Measurements from ENCODE around the gene FGD6.

Gene FGD6

DNA sequence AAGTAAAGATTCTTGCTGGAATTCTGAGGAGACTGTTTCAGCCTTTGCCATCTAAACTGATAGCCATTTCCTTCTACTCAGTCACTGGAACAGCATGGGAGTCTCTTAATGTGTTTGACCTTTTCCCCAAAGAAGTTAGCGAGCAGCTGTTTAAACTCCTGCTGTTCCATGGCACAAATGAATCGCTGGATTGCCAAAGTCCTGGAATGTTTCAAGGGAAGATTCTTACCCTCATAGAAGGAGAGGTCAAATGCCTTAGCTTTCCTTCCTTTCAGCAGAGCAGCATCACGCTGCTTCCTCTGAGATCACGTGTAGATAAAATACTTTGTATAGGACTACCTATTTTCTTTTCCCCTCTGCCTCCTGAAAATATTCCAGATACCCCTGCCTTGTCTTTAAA lies 133.3 kb downstream of the FGD6 start:
- no peak for DNase-seq (ENCODE audit: low read depth)

DNA sequence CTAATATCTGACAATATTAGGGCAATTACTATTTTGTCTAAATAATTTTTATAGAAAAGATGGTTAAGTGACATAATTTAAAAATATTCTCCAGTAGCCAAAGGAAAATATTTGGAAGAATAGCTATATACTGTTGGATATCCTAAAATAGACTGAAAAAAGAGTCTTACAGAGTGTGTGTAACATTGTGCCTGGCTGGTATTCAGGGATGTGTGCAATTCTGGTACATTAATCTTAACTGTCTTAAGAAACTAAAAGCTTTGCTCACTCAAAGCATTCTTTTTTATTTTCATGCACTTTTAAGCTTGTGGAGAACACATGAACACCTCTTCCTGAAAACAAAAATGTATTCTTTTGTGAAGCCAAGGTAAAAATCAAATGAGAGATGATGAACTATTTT lies 133.8 kb downstream of the FGD6 start:
- DNase-seq (ENCODE audit: low read depth): no peak

DNA sequence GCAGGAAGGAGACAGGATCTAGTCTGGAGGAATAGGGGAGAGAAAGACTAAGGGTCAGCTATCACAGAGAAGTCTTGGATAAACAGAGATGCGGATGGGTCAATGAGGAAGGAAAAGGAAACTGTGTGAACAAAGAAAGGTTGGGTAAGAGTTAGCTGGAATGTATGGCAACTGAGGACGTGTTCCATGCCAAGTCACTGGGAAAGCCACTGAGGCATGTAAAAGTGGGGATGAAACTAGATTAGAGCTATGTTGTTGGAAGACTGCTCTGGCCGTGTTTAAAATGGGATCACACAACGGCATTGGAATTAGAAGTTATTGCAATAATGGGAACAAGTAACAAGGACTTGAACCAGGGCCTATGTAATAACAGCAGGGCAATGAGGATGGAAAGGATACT lies 139.9 kb downstream of the FGD6 start:
- no peak for DNase-seq (ENCODE audit: low read depth)

DNA sequence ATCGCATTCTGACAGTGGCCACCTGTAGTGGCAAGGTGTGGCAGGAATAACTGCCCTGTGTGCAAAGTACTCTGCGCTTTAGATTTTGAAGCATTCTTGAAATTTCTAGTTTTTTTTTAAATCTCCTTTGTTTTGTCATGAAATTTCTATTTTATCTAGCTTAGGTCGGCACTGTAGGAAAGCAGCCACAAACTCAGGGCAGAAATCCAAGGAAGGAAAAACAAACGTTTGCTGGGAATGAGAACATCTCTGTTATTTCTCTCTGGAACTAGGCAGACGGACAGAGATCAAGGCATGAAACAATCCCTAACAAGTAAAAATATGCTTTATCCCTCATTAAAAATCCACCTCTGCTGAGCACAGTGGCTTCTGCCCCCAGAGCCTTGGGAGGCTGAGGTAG lies 142.5 kb downstream of the FGD6 start:
- no peak for DNase-seq (ENCODE audit: low read depth)

DNA sequence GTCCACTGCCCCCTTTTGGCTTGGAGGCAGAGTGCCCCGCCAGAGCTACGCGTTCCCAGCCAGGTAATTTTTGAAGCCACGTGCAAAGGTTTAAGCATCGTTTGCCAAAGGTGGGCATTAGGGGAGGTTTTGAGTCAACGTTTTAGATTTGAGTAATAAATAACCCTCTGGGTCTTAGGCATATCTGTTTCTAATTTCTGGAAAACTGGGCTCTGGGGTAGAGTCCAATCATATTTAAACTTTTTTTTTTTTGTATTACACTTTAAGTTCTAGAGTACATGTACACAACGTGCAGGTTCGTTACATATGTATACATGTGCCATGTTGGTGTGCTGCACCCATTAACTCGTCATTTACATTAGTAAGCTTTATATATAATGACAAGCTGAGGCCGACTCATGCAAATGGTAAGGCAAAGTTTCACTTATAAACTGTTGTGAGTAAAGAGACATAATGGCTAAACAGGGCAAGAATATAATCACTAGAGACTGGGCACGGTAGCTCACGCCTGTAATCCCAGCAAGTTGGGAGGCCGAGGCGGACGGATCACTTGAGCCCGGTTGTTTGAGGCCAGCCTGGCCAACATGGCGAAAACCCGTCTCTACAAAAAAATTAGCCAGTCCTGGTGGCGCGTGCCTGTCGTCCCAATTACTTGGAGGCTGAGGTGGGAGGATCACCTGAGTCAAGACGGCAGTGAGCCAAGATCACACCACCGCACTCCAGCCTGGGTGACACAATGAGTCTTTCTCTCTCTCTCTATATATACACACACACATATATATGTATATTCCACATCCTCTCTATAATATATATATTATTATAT lies 143.4 kb downstream of the FGD6 start:
- DNase-seq (ENCODE audit: low read depth): no peak

GRCh38 chr12:95072900-95073697 lies 144.2 kb downstream of the FGD6 start, which contains the start of gene NR2C1:
NR2C1 (minus strand) TSS chr12:95073618; CDS start chr12:95067384, 6,234 bp downstream.
- DNase-seq (ENCODE audit: low read depth): peak; percentile 74

- no peak for DNase-seq (ENCODE audit: low read depth)
These were observed 146.9 kb downstream of the FGD6 start for GRCh38 chr12:95070378-95070777.

DNA sequence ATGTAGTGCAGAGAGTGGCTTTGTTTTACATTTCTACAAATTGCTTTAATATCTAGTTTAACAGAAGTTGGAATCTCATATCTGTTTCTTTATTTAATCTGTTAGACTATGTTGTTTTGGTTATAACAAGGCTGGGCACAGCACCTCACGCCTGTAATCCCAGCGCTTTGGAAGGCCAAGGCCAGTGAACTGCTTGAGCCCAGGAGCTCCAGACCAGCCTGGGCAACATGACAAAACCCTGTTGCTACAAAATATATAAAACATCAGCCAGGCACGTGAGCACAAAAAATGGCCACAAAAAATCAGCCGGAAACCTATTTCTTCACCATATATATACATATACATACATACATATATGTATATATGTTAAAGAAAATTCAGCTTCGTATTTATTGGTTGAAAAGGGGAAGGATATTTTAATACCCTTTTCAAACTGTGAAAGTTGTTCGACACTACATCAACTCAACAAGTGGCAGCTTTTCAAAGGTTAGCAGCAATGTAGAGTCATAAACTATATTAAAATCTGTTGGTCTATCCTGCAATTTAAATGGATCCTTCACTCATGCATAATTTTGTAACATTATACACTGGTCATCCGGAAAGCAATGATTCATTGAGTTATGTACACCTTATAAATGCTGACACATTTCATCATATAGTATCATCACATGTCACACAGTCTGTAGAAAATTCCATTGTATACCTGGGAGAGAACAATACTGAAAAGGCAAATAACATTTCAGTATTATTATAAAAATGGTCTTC lies 151.0 kb downstream of the FGD6 start:
- DNase-seq (ENCODE audit: low read depth): no peak

GRCh38 chr12:95060951-95061350 lies 156.3 kb downstream of the FGD6 start:
- DNase-seq (ENCODE audit: low read depth): no peak

GRCh38 chr12:95059984-95060383 lies 157.3 kb downstream of the FGD6 start:
- DNase-seq (ENCODE audit: low read depth): no peak

DNA sequence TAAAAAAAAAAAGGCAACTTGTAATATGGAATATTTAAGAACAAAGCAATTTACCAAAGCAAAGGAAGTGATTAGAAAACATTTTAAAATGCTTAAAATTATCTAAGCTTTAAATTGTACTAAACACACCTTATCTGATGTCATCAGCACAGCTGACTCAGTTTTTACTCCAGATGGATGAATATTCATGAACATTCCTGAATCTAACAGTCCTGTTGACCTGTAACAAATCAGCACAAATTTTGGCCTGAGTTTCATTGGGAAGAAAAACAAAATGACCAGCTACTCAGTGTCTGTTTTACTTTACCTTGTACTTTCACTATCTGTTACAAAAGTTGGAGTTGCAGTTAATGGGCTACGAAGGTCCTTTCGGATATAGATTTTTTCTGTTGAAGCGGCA lies 159.8 kb downstream of the FGD6 start:
- DNase-seq (ENCODE audit: low read depth): no peak

DNA sequence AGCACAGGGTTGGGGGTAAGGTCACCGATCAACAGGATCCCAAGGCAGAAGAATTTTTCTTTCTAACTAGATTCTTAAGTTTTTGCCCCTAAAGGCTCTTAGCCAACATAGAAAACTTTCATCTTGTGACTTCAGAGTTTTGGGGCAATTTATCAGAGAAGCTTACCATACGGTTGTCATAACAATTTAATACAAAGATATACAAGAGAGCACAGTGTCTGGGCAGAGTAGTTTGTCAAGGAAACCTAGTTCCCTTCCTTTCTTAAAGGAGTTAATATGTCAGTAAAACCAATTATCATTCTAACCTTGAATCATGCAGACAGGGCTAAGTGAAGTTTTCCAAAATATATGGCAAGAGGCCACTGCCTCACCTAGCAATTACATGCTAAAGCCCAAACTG lies 162.2 kb downstream of the FGD6 start:
- DNase-seq (ENCODE audit: low read depth): no peak

- no peak for DNase-seq (ENCODE audit: low read depth)
These were observed 163.1 kb downstream of the FGD6 start for GRCh38 chr12:95054206-95054605.

DNA sequence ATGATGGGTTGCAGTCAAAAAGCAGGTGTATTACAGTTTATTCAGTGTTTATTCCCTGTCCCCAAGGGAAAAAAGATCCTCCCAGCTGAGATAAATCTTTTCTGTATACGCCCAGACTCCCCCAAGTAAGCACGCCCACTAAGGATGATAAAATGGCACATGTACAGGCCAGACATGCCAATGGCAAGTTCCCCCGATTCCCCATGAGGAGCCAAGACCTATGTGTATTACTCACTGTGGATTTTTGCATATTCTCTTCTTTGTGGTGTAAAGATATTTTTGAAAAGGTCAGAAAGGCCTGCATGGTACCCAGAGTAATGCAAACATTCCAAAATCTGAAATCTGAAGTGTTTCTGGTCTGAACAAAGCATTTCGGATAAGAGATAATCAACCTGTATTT lies 166.0 kb downstream of the FGD6 start:
- DNase-seq (ENCODE audit: low read depth): no peak

- no peak for DNase-seq (ENCODE audit: low read depth)
These were observed 179.4 kb downstream of the FGD6 start for GRCh38 chr12:95037906-95038305.

DNA sequence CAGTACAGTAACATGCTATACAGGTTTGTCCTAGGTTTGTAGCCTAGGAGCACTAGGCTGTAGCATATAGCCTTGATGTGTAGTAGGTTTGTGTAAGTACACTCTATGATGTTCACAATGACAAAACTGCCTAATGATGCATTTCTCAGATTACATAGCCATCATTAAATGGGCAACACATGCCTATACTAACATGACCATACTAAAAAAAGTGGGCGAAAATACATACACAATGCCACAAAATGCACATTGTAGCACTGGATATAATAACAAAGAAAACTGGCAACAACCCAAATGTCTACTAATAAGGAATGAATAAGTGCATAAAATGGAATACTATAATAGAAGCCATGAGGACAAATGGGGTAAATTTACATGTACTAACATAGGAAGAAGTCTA lies 182.5 kb downstream of the FGD6 start:
- no peak for DNase-seq (ENCODE audit: low read depth)

Measured in GM04504 (cell line).